ENCODE data around the gene ADARB1. TPM values are rescaled to one million over a fixed set of nuclear protein-coding genes. Genes with fewer than 3 reads are reported as not detected.

Gene ADARB1
- total RNA-seq, 1 experiment from 2014 or later: 15.8 TPM

DNA sequence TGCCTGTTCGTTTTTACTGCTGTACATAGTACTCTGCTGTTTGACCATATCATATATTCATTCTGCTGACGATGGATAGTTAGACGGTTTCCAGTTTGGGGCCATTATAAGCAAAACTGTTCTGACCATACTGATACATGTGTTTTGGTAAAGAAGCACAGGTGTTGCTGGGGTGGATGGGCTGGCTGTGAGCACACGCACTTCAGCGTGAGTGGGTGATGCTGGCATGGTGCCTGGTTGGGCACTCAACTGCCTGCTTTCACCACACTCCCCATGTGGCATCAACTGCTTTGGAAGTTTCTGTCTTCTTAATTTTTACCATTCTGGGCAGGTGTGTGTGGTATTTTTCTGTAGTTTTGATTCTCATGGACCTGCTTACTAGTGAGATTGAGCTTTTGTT, 37.3 kb downstream of the ADARB1 start:
- no peaks in the 10 kb centered on the region for H3K23me2 ChIP-seq (ENCODE audit: insufficient read length, low read depth, low read length, poor library complexity, severe bottlenecking)
- H3K14ac ChIP-seq (ENCODE audit: insufficient read depth, low read length): no peak overlapping the region
- Mint-ChIP-seq H3K27ac (no peak overlapping the region), H3K4me1 (0 out of 4 replicates have a peak, but pooled peaks cover 0 to 2% of the 10 kb centered on the region in 2 experiments), H3K4me3 (no peak overlapping the region), H3K27me3 (ENCODE audit: low read depth) (no peaks in the 10 kb centered on the region), H3K36me3 (ENCODE audit: insufficient read depth in 1 of 3, low read depth in 3 of 3) (no peaks in the 10 kb centered on the region), H3K9me3 (no peaks in the 10 kb centered on the region)
- no peak overlapping the region for H4K8ac ChIP-seq (replicated peaks; ENCODE audit: insufficient read length, low read depth, low read length)
- H4K5ac ChIP-seq (ENCODE audit: insufficient read length, low read depth, low read length): no peak overlapping the region
- H2AFZ ChIP-seq (ENCODE audit: low read length): no peak overlapping the region
- no peaks in the 10 kb centered on the region for H3K27me3 ChIP-seq (ENCODE audit: insufficient read depth, low read length)
- peaks cover 1% of the 10 kb centered on the region; the same call in 1 of the 2 replicates for H3K79me2 ChIP-seq (ENCODE audit: insufficient read depth, low read length)
- no peak for DNase-seq
- H3K4ac ChIP-seq (ENCODE audit: low read depth, low read length): no peak overlapping the region
- H3K9ac ChIP-seq (ENCODE audit: extremely low read depth, insufficient read length, low read length): no peak overlapping the region
- H2BK20ac ChIP-seq (ENCODE audit: low read depth, low read length, poor library complexity, severe bottlenecking): no peak overlapping the region
- no peak overlapping the region for H2BK15ac ChIP-seq (ENCODE audit: low read depth, low read length)
- H4K91ac ChIP-seq (ENCODE audit: insufficient read length, low read depth, low read length): no peak overlapping the region
- H3T11ph ChIP-seq (ENCODE audit: low read length): no peak overlapping the region
- no peaks in the 10 kb centered on the region for H3K79me1 ChIP-seq (ENCODE audit: insufficient read depth, low read depth, low read length, poor library complexity, severe bottlenecking)
- no peak overlapping the region for H2BK120ac ChIP-seq (ENCODE audit: low read depth, low read length, poor library complexity, severe bottlenecking)
- no peak overlapping the region for H3K23ac ChIP-seq (ENCODE audit: insufficient read length, low read depth, low read length)
- no peak overlapping the region for H3K18ac ChIP-seq (ENCODE audit: insufficient read length, low read depth, low read length)
- H3K9me3 ChIP-seq (ENCODE audit: control insufficient read depth, low read depth, low read length): no peaks in the 10 kb centered on the region
- H2AK5ac ChIP-seq (ENCODE audit: insufficient read length, low read length): no peak overlapping the region
- WGBS (ENCODE audit: extremely low coverage, insufficient read length, low lambda C conversion rate): no CpG with 5 or more reads among the region's 5 CpGs
- H3K27ac ChIP-seq (ENCODE audit: insufficient read length, low read depth, low read length): no peak overlapping the region
- no peak overlapping the region for H2BK5ac ChIP-seq (ENCODE audit: insufficient read length, low read length)
- H4K20me1 ChIP-seq (ENCODE audit: control insufficient read depth, insufficient read depth, insufficient read length): no peaks in the 10 kb centered on the region
- no peak overlapping the region for H3K4me2 ChIP-seq (ENCODE audit: insufficient read depth, insufficient read length, low read length)
- TF ChIP-seq, protein P1, sequence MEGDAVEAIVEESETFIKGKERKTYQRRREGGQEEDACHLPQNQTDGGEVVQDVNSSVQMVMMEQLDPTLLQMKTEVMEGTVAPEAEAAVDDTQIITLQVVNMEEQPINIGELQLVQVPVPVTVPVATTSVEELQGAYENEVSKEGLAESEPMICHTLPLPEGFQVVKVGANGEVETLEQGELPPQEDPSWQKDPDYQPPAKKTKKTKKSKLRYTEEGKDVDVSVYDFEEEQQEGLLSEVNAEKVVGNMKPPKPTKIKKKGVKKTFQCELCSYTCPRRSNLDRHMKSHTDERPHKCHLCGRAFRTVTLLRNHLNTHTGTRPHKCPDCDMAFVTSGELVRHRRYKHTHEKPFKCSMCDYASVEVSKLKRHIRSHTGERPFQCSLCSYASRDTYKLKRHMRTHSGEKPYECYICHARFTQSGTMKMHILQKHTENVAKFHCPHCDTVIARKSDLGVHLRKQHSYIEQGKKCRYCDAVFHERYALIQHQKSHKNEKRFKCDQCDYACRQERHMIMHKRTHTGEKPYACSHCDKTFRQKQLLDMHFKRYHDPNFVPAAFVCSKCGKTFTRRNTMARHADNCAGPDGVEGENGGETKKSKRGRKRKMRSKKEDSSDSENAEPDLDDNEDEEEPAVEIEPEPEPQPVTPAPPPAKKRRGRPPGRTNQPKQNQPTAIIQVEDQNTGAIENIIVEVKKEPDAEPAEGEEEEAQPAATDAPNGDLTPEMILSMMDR (conservative IDR thresholded peaks at IDR 0.05): no peak
- no peak overlapping the region for H2BK12ac ChIP-seq (ENCODE audit: insufficient read length, low read depth, low read length)
- no peaks in the 10 kb centered on the region for H3K4me1 ChIP-seq (ENCODE audit: insufficient read depth, low read length)
- no peak overlapping the region for H3K56ac ChIP-seq (ENCODE audit: insufficient read length, low read depth, low read length)
